Effector CD4-positive, alpha-beta T cell (primary cell): ENCODE results near the gene HDAC11.
"Not testable (repeated sequence)": the region's sequence is repeated elsewhere in the genome, so short reads cannot be mapped to it uniquely, and the experiment has no call there.

Experiments used
- DNase-seq: peaks from one replicate; pipeline ENCODE4 v3.0.0-alpha.2; 2020
- total RNA-seq: gene quantifications from one replicate; lab custom pipeline; 2026; lab: John Stamatoyannopoulos, UW

The HDAC11 gene, protein sequence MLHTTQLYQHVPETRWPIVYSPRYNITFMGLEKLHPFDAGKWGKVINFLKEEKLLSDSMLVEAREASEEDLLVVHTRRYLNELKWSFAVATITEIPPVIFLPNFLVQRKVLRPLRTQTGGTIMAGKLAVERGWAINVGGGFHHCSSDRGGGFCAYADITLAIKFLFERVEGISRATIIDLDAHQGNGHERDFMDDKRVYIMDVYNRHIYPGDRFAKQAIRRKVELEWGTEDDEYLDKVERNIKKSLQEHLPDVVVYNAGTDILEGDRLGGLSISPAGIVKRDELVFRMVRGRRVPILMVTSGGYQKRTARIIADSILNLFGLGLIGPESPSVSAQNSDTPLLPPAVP
- 5.3 reads per million, percentile 20 among the genes with 10 or more reads in this experiment for total RNA-seq

DNA sequence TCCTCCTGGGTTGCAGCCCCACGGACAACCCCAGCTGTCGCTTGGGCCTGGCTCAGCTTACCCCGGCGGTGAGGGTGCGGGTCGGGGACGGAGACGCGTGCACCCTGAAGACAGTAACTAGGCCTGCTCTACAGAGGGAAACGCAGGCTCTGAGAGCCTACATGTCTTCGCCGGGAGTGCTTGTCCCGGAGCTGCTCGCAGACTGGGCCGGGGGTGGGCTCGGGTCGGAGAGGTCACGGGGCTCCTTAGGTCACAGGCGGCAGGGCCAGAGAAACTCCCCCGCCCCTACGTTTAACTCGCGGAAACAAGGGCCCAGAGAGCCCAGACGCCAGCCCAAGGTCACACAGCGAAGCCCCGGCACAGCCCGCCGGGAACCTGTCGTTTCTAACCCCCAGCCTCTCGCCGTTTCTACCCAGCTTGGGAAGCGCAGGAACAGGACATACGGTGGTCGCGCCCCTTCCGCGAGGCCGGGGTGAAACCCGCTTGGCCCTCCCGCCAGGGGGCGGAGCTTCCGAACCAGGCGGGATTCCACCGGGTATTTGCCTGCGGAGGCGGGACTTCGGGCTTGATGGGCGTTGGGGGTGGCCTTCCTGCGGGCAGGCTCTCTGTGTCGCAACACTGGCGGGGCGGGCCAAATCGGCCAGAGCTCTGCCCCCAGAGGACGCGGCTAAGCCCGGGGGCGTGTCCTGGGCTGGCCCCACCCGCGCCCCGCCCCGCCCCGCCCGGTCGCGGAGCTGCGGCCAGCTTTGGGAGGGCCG is at the start of gene HDAC11:
HDAC11 (plus strand) TSS at position 725 of the 758 bp plus-strand sequence. CDS start 42 bp downstream, outside the sequence.
- DNase-seq: peak; percentile 98

DNA sequence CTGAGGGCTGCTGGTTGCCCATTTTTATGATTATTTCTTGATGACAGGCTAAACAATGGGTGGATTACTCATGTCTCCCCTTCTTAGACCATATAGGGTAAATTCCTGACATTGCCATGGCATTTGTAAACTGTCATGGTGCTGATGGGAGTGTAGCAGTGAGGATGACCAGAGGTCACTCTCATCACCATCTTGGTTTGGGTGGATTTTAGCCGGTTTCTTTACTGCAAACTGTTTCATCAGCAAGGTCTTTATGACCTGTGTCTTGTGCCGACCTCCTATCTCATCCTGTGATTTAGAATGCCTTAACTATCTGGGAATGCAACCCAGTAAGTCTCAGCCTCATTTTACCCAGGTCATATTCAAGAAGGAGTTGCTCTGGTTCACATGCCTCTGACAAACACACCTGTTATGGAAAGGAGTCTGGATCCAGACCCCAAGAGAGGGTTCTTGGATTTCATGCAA is 49.7 kb upstream of the HDAC11 start:
- not testable (repeated sequence) for DNase-seq

DNA sequence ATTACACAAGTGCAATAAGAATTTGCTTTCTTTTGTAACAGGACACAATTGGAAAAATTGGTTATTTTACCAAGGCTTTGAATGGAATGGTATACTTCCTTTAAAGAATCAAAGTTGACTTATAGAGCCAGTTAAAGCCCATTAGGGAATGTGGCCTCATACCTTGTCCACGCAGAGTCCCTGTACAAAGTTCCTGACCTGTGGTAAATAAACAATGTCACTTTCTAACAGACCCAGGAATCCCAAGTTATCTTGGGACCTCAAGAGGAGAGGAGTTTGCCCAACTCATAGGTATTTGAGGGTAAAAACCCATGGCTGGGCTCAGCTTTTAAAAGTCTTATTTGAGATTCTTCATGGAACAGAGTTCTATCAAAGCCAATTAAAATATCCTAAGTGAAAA is 48.0 kb upstream of the HDAC11 start:
- DNase-seq: no peak

DNA sequence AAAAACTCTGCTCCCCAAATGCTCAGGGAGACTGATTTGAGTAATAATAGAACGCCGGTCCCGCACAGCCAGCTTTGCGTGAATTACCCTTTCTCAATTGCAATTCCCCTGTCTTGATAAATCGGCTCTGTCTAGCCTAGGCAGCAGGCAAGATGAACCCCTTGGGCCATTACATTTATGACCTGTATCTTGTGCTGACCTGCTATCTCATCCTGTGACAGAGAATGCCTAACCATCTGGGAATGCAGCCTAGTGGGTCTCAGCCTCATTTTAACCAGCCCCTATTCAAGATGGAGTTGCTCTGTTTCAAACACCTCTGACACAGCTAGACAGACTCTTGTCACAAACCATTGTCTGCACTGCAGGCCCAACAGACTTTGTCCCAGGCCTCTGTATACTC is 46.2 kb upstream of the HDAC11 start:
- DNase-seq: no peak

DNA sequence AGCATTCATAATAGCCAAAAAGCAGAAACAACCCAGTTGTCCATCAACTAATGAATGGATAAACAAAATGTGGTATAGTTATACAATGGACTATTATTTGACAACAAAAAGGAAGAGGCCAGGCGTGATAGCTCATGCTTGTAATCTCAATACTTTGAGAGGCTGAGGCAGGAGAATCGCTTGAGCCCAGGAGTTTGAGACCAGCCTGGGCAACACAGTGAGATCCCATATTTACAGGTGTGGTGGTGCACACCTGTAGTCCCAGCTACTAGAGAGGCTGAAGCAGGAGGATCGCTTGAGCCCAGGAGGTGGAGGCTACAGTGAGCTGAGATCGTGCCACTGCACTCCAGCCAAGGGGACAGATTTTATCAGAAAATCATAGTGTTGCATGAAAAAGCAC is 43.9 kb upstream of the HDAC11 start:
- not testable (repeated sequence) for DNase-seq

DNA sequence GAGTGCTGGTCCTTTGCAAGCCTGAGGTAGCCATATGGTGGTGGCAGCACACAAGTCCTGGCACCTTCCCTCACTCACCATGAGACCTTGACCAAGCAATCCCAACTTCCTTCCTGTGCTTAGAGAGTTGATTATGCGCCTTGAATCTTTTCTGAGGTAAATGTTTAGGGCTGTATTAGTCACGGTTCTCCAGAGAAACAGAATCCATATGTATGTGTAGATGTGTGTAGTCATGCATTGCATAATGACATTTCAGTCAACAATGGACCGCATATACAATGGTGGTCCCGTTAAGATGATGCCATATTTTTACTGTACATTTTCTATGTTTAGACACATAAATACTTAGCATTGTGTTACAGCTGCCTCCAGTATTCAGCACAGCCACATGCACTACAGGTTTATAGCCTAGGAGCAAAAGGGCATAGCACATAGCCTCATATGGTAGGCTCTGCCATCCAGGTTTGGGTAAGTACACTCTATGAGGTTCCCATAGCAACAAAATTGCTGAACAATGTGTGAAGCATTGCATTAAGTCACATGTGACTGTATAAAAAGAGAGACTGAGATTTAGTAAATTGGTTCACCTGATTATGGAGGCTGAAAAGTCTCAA is 39.8 kb upstream of the HDAC11 start:
- no peak for DNase-seq

DNA sequence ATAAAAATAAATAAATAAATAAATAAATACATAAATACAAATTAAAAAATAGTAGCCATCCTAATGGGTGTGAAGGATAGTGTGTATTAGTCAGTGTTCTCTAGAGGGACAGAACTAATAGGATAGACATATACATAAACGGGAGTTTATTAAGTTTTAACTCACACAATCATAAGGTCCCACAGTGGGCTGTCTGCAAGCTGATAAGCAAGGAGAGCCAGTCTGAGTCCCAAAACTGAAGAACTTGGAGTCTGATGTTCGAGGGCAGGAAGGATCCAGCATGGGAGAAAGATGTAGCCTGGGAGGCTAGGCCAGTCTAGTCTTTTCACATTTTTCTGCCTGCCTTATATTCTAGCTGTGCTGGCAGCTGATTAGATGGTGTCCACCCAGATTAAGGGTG is 37.2 kb upstream of the HDAC11 start:
- not testable (repeated sequence) for DNase-seq

DNA sequence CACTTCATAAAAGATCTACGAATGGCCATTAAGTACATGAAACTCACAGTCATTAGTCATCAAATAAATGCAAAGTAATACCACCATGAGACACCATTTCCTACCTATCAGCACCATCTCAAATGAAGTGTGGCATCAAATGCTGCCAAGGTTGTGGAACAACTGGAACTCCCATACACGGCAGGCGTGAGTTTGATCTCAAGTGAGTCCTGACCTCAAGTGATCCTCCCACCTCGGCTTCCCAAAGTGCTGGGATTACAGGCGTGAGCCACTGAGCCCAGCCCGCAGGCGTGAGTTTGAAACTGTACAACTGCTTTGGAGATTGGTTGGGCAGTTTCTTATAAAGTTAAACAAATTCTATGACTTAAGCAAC is 28.8 kb upstream of the HDAC11 start:
- DNase-seq: peak; percentile 19

DNA sequence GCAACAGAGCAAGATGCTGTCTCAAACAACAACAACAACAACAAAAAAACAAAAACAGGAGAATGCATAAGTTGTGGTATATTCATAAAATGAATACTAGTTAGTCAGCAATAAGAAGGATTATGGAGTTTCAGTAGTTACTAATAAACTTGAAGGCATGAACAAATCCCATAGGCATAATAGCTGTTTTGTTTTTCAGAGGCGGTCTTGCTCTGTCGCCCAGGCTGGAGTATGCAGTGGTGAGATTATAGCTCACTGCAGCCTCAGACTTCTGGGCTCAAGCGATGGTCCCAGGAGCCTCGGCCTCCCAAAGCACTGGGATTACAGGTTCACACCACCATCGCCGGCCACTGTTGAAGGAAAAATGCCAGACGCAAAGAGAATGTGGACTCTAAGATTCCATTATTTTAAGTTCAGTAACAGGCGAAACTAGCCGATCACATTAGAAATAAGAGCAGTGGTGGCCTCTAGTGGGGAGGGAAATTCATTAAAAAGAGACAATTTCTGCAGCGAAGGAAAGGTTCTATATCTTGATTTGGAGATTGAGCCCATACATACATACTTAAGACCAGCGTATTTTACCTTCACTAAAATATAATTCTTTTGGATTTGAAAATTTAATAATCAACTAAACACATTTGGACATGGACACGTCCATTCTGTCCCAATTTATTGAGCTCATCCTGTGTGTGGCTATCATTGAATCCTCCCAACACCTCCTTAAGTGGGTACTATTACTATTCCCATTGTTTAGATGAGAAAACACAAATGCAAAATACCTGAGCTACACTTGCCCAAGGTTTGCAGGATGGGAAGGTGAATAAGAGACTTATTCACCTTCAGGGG is 27.4 kb upstream of the HDAC11 start:
- DNase-seq: peak; percentile 39

DNA sequence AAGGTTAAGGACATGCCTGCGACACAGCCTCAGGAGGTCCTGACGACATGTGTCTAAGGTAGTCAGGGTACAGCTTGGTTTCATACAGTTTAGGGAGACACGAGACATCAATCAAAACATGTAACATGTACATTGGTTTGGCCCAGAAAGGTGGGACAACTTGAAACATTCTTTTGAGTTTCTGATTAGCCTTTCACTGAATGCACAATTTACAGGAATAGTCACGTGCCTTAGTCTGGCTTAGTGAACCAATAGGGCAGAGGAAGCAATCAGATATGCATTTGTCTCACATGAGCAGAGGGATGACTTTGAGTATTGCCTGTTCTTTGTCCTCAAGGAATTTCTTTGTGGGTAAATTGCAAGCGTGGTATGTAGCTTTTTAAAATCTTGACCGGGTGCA is 24.5 kb upstream of the HDAC11 start:
- no peak for DNase-seq

DNA sequence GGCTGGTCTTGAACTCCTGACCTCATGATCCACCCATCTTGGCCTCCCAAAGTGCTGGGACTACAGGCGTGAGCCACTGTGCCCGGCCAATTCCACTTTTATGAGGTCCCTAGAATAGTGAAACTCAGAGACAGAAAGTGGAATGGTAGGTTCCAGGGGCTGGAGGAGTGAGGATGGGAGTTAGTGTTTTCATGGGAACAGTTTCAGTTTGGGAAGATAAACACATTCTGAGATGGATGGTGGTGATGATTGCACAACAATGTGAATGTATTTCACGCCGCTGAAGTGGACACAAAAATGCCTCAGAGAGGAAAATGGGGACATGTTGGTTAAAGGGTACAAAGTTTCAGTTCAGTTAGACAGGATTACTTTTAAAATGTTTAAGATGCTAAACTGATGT is 22.5 kb upstream of the HDAC11 start:
- DNase-seq: no peak

DNA sequence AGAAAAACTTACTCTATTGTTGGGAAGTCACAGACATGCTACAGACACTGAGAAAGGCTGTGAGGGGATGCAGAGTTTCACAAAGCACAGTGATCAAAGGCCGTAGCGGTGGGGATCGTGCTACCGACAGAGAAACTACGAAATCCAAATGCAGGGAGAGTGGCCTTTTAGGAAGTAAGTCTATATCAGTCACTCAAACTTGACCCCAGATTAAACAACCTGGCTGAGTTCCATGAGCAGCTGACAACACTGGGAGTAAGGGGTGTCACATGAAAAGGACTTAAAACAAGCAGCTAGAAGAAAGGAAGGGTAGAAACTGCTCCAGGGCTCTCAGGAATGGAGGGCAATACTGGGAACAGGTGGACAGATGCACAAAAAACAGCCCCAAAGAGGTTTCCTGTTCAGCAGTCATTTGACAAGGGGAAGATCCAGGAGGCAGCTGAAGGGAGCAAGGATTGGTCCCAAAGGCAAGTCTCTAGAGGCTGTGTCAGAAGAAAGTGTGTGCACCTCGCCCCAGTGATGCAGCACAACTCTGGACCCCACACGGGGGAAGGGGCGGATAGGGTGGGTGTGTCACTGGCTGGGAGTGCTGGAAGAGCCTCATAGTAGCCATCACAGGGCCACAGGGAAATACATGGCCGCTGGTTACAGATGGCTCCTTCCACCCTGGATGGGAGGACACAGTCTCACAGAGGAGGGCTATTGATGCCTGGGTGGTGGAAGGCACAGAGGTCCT is 20.3 kb upstream of the HDAC11 start:
- no peak for DNase-seq

DNA sequence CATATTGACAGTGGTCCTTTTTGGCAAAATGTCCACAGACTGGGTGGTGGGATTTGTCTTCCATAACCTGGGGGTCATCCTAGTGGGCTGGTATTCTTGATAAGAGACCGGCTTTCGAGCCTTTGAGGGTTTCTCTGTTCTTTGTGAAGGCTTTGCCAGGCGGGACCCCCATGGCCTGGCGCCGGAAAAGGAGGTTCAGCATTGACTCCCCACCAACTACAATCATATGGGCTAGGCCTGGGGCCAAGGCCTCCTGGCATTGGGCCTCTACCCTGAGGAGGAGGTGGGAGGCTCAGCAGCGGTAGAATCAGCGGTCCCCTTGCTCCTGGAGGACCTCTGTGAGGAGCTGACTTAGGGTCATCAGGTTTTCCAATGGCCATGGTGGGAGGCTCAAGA is 19.8 kb upstream of the HDAC11 start:
- no peak for DNase-seq

DNA sequence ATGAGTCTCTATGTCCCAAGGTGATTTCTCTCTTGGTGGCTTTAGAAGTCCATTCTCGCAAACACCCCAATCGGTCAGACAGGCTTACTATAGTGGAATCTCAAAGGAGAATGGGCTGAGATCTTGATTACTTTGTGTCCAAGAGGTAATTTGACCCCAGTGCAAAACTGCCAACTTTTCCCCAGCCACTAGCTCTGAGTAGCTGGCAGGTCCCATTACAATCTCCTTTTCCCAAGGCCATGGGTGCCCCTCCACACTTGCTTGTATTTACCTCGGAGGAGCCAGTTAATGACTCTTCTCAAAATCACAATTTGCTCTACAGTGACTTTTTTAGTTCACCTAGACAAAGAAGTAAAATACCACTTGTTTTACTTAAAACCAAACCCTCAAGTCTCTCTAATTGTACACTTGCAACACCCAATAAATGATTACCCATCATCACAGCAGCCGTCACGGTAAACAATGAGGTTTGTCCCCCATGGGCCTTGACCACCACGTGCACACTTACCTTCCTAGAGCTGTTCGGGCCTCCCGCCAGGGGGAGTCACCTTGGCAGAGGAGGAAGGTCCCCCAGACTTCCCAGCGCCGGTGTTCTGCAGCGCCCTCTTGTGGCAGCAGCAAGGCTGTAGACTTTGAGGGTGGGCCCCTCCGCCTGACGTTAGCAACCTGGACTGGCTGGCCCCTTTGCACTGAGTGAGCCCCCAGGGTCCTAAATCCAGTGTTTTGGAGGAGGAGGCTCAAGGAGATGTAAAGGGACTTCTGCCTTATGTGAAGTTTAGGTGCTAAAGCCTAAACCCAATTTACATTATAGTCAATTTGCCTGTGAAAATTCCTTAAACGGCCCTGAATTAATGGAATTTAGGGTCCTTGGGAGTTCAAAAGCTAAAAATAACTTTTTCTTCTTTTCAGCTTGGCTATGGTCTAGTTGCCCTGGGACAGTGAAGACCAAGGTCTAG is 18.7 kb upstream of the HDAC11 start:
- DNase-seq: peak; percentile 78

DNA sequence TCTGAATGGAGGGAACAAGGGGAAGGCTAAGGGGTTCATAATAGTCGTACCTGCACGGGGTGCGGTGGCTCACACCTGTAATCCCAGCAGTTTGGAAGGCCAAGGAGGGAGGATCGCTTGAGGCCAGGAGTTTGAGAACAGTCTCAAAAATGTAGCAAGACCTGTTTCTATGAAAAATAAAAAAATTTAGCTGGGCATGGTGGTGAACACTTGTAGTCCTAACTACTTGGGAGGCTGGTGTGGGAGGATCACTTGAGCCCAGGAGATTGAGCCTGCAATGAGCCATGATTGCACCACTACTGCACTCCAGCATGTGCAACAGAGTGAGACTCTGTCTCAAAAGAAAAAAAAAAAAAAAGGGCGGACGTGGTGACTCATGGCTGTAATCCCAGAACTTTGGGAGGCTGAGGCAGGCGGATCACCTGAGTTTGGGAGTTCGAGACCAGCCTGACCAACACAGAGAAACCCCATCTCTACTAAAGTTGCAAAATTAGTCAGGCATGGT is 17.9 kb upstream of the HDAC11 start:
- DNase-seq: no peak

DNA sequence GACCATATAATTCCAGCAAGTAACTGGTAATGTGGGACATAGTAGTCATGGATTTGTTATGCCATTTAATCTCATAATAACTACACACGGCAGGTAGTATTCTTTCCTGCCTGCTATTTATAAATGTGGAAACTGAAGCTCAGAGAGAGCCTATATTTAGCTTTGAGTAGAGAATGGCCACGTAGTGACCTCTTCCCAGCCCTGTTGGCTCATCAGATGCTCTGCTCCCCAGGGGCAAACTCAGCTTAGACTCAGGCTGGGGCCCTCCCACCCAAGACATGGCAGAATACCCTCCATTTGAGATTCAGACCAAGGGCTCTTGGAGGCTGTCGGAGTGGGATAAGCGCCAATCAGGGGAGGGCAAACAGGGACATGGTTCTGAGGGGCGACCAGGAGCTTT is 17.3 kb upstream of the HDAC11 start:
- no peak for DNase-seq

DNA sequence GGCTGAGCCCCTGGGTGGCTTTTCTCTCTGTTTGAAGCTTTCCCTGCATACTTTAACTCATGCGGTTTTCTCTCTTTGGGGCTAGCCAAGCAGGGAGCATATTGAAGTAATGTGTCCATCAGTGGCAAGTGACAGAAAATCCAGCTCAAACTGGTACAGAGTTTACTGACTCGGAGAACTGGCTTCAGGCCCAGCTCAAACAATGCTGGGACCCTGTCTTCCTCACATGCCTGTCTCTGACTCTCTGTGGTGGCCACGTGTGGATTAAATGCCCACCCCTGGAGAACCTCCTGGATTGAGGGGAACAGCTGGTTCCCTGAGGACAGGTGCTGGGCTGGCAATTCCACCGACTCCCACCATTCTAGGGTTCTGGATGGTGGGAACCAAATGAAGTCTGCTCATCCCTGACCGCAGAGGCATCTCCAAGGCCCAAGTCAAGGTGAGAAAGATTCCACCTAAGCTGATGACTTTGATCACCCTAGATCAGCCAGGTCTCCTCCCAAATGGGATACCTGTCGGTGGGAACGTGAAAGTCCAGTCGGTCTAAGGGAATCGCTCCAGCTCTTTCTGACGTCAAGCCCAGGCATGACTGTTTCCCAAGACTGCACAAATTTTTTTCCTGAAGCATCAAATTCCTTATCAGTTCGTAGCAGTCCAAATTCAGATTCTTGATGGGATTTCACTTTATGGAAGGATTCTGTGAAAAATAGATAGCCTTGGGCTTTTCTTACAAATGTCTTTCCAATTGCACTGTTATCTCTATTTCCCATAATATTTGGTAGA is 16.3 kb upstream of the HDAC11 start:
- DNase-seq: no peak

DNA sequence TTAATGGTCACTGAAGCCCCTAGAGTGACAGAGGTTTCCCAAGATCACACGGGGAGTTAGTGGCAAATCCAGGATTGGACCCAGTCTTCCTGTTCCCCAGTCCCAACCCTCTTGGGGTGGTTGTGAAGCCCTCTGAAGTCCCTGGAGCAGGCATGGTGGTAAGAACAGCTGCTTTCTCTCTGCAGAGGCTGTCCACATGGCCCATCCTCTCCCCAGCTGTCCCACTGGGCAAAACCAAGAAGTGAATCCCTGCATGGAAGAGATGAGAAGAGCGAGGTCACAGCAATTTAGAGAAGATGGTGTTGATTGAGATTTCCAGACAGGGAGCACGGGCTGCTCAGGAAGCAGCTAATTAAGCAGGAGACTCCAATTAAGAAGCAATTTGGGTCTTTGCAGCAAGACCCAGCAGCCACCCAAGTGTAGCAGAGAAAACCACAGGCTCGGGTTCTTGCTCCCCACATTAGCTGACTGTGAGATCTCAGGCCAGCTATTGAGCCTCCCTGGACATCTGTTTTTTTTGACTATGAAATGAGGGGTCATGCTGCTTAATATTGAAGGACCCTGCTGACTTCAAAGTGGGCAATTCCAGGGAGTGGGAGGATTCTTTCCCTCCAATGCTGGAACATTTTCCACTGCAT is 14.8 kb upstream of the HDAC11 start:
- DNase-seq: no peak

DNA sequence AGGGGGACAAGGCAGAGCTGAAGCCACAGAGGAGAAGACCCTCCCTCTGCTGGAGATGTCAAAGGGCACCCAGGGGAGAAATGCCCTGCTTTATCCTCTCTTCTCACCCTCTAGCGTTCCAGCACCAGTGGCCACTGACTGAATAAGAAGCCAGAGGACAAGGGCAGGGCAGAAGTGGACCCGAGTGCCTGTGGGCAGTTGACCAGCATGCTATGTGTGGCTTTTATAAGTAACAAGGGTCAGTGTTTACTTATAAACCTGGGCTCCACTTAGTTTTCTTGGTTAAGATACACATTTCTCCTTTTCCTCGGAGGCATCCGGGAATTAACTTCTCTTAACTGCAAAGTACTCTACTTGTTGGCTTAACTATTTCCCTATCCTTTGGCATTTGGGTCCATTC is 13.3 kb upstream of the HDAC11 start:
- DNase-seq: no peak
